HG03460 (cell line): ENCODE results near the gene ZNF419.

Source experiments
- ATAC-seq: cut with Tn5 transposase; IDR thresholded peaks from one replicate; pipeline ENCODE4 v1.9.1; 2021; ENCODE audit not compliant: unreplicated experiment

The ZNF419 gene

DNA sequence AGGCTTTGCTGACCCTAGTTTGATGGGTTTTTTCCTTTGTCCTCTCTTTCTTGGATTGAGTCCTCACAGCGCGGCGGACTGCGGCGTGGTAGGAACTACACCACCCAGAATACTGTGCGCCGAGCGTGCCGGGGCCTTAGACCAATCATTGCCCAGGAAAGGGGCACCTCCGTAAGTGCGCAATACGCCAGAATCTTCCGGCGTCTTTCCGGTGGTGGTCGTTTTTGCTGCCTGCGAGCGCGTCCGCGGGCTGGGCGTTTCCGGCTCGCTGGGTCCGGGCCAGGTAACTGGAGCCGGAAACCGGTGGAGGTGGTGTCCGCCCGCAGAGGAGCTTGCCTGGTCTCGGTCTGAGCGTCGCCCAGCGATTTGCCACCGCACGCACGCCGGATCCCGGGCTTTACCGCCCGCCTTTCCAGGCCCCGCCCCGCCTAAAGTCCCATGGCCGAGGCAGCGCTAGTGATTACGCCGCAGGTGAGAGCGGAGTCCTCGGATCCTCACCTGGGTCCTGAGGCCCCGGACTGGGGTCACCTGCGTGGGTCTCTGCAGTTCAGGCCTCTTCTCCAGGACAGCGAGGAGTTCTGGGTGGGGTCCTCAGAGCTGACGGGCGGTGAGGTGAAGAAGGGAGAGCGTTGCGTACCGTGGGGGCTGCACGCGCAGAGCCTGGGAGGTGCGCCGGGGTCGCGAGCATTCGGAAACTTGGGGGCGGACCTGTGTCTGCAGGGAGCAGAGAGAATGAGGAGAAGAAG, 39.8 kb downstream of the ZNF419 start, which contains the start of gene ZNF549:
TSS of gene ZNF549 (plus strand) at position 221 of the 746 bp plus-strand sequence. CDS start at position 439, 218 bp downstream.
- ATAC-seq = peak; percentile 98

DNA sequence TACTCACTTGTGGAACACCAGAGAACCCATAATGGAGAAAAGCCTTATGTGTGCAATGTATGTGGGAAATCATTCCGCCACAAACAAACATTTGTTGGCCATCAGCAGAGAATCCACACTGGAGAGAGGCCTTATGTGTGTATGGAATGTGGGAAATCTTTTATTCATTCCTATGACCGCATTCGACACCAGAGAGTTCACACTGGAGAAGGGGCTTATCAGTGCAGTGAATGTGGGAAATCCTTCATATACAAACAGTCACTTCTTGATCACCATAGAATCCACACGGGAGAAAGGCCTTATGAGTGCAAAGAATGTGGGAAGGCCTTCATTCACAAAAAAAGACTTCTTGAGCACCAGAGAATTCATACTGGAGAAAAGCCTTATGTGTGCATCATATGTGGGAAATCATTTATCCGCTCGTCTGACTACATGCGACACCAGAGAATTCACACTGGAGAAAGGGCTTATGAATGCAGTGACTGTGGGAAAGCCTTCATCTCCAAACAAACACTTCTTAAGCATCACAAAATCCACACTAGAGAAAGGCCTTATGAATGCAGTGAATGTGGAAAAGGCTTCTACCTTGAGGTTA, 50.5 kb downstream of the ZNF419 start:
- no peak for ATAC-seq
